ENCODE results near the gene AKT1. TPM values are rescaled to one million over a fixed set of nuclear protein-coding genes. Genes with fewer than 3 reads are reported as not detected.
A peak's percentile ranks its signal among the peaks of the same experiment; 100 is the strongest.

AKT1 gene
- total and polyA plus RNA-seq, 2 of the 13 experiments (the other 11 are each of a cell fraction or from before 2014, with no cell fraction given), result 96.2 to 116 TPM

DNA sequence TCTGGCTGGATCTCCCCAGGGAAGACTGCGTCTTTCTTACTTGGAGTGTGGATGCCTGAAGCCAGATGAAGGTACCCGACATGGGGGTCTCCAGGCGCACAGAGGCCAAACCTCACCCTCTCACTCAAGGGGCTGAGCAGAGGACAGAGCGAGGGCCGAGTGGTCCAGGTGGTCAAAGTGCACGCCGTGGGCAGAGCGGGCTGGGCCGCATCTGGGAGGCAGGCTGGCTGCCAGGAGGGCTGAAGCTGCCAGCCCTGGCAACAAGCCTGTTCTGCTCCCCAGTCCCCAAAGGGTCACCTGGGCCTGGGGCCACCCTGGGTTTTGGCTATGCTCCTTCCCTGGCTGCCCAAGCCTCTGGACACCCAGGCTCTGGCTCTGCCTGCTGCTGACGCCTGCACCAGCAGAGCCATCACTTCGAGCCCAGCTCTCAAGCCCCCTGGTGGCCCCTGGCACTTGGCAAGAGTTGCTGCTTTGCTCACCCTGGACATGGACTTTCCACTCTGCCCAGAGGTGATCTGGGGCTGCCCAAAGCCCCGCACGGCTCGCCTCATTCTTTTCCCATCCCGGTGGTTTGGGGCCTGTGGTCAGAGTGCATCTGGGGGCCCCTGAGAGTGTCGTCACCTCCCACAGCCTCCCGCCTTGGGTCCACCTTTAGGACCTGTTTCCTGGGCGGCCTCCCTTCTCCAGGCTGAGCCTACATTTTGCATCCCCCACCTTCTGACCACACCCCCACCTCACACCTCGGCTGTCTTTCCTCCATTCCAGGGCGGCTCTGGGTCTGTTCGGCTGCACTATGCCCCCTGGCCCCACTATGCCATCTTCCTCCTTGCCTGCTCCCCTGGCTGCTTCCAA, 68.7 kb downstream of the AKT1 start (continued):
- TF ChIP-seq ZNF317 (CRISPR knock-in tag; IDR thresholded peaks at IDR 0.05) (peak; percentile 64; the same call in 1 of the 2 replicates), ZC3H4 (CRISPR knock-in tag; IDR thresholded peaks at IDR 0.05; ENCODE audit: borderline replicate concordance) (no peak), NCOR1 (IDR thresholded peaks at IDR 0.05; ENCODE audit: borderline replicate concordance, low read length) (peak; percentile 69; the same call in 1 of the 2 replicates)
- TF ChIP-seq, protein P1, sequence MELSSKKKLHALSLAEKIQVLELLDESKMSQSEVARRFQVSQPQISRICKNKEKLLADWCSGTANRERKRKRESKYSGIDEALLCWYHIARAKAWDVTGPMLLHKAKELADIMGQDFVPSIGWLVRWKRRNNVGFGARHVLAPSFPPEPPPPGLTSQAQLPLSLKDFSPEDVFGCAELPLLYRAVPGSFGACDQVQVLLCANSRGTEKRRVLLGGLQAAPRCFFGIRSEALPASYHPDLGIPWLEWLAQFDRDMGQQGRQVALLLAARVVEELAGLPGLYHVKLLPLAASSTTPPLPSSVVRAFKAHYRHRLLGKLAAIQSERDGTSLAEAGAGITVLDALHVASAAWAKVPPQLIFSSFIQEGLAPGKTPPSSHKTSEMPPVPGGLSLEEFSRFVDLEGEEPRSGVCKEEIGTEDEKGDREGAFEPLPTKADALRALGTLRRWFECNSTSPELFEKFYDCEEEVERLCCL (CRISPR knock-in tag; IDR thresholded peaks at IDR 0.05; ENCODE audit: borderline replicate concordance), result no peak
- TF ChIP-seq, protein P2, sequence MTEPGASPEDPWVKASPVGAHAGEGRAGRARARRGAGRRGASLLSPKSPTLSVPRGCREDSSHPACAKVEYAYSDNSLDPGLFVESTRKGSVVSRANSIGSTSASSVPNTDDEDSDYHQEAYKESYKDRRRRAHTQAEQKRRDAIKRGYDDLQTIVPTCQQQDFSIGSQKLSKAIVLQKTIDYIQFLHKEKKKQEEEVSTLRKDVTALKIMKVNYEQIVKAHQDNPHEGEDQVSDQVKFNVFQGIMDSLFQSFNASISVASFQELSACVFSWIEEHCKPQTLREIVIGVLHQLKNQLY (CRISPR knock-in tag; IDR thresholded peaks at IDR 0.05), result no peak

- Histone ChIP-seq H3K9ac (ENCODE audit: insufficient read depth, low read depth, low read length) (peak overlapping the region; percentile 76; the same call in 1 of the 2 replicates), H4K20me1 (ENCODE audit: insufficient read depth, low read length) (no peaks in the 10 kb centered on the region), H3K4me2 (ENCODE audit: low read depth, low read length) (peak overlapping the region; percentile 96), H3K9me3 (ENCODE audit: low read length) (no peaks in the 10 kb centered on the region), H3K79me2 (ENCODE audit: insufficient read depth, low read length) (no peaks in the 10 kb centered on the region), H3K4me3 (replicated peaks in 1 of 3; ENCODE audit: insufficient read depth in 1 of 3, low read depth in 2 of 3, low read length in 3 of 3) (peak overlapping the region; percentile 4 to 90 (median 11); a peak in 3 of 6 replicates), H3K27ac (ENCODE audit: extremely low read length, insufficient read depth, low read length) (peak overlapping the region; percentile 33), H2AFZ (ENCODE audit: low read length) (no peak overlapping the region), H3K4me1 (ENCODE audit: insufficient read depth, low read length) (peaks cover 69% of the 10 kb centered on the region), H3K36me3 (replicated peaks in 1 of 2; ENCODE audit: control insufficient read depth in 1 of 2, insufficient read depth in 2 of 2, low read length in 2 of 2) (no peaks in the 10 kb centered on the region), H3K27me3 (ENCODE audit: control insufficient read depth in 1 of 2, insufficient read depth in 2 of 2, low read length in 2 of 2) (peaks cover 0 to 3% of the 10 kb centered on the region in 2 experiments; a peak in 1 of 5 replicates)
- no peak for FAIRE-seq
- DNase-seq (ENCODE audit: low spot score), result no peak
- WGBS (ENCODE audit: low lambda C conversion rate), result 63% methylated on average over 5 of the region's 25 CpGs
- ChIA-PET POLR2A (interaction anchor here (0.7 to 3.3 kb wide), 10 partner anchors 8 to 139 kb away, joined by 3 to 18 read pairs (median 4); partner anchors contain the start of genes CEP170B and SIVA1), CTCF (ENCODE audit: low intra/inter-chr PET ratio, low total read pairs) (no interaction called here)
- BruUV-seq (replicated peaks), result no TSS peak
- ATAC-seq, result peak; percentile 0
- intact Hi-C loops (cut with micrococcal nuclease; ENCODE audit: unreplicated experiment), result no loop called here
- in situ Hi-C loops (cut with HindIII; ENCODE audit: extremely low pct_ligation_motif_present, low pct_unique_long_range_greater_than_20kb), result no loop called here
- TF ChIP-seq KDM6A (CRISPR knock-in tag; IDR thresholded peaks at IDR 0.05; ENCODE audit: low read depth) (no peak), ZNF343 (CRISPR knock-in tag; IDR thresholded peaks at IDR 0.05) (no peak), ZBTB3 (CRISPR knock-in tag; IDR thresholded peaks at IDR 0.05; ENCODE audit: borderline replicate concordance, low read depth) (no peak), PREB (CRISPR knock-in tag; IDR thresholded peaks at IDR 0.05) (no peak), ZHX2 (IDR thresholded peaks at IDR 0.05; ENCODE audit: low read depth) (no peak), ZHX2 (CRISPR knock-in tag; IDR thresholded peaks at IDR 0.05; ENCODE audit: borderline replicate concordance) (no peak)
These were observed 69.6 kb downstream of the AKT1 start for GRCh38 chr14:104725772-104726548.
